ENCODE measurements around the gene LPAR3. TPM values are rescaled to one million over a fixed set of nuclear protein-coding genes. Genes with fewer than 3 reads are reported as not detected.

Gene LPAR3
- total RNA-seq, 1 donor from 2014 or later: 4.4 TPM

GRCh38 chr1:84825161-84825560, 67.8 kb downstream of the LPAR3 start:
- DNase-seq: no peak

- DNase-seq: no peak
Observed at GRCh38 chr1:84823991-84824390, 69.0 kb downstream of the LPAR3 start.

GRCh38 chr1:84823511-84823910, 69.5 kb downstream of the LPAR3 start:
- no peak for DNase-seq

- DNase-seq: no peak
Observed at GRCh38 chr1:84810343-84810742, 82.7 kb downstream of the LPAR3 start.

DNA sequence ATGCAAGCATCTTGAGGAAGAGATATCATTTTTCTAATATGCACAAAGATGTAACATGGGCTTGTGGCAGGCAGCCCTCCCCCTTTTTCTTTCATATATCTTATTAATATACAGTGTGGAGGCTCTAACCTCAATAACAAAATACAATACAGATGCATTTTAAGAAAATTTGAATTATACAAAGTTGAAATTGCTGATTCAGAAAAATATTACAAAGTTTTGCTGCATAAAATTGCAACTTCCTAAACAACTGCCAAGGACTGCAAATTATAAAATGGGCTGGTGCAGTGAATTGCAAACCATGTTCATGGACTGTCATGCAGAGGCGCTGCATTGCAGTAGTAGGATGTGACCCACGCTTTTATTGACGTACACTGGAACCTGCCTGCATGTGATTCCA, 84.0 kb downstream of the LPAR3 start:
- no peak for DNase-seq

GRCh38 chr1:84803604-84804003, 89.4 kb downstream of the LPAR3 start:
- no peak for DNase-seq

- no peak for DNase-seq
Observed at GRCh38 chr1:84802567-84803232, 90.3 kb downstream of the LPAR3 start.

- no peak for DNase-seq
Observed at GRCh38 chr1:84800090-84801073, 92.6 kb downstream of the LPAR3 start.

GRCh38 chr1:84797603-84798002, 95.4 kb downstream of the LPAR3 start:
- DNase-seq: no peak

DNA sequence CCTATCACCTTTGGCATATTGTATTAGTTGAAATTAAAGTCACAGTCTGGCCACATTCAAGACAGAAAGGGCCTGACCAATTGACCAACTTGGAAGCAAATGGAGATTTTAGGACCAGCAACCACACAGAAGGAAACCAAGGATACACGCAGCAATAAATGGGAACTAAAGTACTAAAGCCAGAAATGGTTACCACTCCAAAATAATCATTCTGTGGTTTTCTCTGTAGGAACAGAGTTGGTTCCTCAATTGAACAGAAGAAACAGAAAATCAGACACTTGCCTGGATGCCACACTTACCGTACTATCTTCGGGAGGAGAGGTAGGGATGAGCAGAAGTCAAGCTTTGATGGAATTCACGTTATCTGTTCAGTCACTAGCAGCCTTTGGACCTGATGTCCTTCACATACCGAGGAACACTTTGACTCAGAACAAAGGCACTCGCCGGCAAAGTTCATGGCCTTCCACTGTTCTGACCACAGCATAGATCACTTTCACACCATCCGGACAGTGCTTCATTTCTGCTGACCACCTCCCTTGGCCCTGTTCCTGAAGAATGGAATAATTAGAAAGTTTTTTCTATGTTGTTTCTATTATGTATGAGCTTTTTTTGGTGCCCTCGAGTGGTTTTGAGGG, 96.9 kb downstream of the LPAR3 start:
- DNase-seq: no peak

DNA sequence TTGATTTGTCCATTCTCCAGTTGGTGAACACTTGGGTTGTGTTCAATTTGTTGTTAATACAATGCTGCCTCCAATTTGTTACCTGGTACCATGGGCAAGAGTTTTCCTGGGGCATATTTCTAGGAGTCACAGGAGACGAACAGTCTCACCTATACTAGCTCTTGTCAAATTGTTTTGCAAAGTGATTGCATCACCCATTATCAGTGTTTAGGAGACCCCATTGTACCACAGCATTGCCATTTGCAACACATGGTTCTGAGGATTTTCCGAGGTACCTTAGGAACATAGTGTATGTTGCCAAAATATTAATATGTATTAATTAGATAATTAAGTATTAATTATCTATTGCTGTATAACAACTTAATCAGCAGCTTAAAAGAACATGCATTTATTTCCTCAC, 97.8 kb downstream of the LPAR3 start:
- DNase-seq: no peak

DNA sequence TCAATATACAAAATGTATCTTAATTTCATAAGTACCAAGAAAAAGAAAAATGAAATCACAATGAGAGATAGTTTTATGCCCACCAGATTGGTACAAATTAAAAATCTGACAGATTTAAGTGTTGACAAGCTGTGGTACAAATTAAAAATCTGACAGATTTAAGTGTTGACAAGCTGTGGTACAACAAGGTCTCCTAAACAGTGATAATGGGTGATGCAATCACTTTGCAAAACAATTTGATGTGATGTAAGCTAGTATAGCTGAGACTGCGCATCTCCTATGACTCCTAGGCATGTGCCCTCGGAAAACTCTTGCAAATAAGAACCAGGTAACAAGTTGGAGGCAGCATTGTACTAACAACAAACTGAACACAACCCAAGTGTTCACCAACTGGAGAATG, 100.6 kb downstream of the LPAR3 start:
- no peak for DNase-seq

GRCh38 chr1:84789014-84789413, 104.0 kb downstream of the LPAR3 start:
- no peak for DNase-seq

DNA sequence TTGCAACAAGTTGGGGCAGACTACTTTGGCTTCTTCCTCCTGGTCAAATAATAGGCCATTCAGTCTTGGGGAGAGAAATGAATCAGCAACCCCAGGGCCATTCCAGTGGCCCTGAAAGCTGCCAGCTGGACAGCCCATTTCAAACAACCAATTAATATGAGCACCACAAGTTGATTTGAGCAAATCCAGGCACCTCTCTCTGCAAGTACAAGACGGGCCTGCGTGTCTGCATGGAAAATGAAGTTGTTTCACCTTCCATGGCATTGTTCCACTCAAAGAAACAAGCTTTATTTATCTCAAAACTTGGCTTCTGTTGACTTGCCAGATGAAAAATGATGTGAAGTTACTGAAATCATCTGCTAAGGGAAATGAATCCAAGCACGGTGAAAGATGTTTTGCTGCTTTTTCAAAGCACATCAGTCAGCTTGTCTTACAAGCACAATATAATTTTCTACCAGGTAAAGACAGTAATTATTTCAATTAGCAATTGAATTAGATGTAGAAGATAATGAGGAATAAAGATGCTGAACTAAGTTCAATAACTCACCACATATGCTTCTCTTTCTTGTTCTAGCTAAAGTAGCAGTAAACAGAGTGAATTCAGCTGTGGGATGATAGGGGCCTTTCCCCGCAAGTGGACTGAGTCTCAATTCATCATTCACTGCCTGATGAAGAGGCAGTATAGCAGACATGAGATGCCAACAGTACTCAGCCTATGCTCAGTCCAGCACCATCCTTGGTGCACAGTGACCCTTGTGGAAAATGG, 107.6 kb downstream of the LPAR3 start:
- no peak for DNase-seq

DNA sequence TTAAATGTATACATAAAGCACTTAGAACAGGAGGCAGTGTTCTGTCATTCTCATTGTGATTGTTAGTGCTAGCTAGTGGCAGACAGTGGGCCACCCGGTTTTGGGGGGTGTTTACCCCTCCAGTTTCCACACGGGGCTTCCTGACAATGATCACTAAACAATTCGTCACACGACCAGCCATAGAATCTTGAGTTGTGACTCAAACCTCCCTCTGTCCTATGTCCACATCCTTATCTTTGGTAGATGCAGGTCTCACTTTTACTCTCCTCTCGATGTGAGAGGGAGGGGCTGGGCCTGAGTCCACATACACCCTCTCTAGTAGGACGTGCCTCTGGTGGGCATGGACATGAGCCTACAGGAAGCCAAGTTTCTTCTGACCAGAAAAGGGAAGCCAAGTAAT, 110.1 kb downstream of the LPAR3 start:
- no peak for DNase-seq

DNA sequence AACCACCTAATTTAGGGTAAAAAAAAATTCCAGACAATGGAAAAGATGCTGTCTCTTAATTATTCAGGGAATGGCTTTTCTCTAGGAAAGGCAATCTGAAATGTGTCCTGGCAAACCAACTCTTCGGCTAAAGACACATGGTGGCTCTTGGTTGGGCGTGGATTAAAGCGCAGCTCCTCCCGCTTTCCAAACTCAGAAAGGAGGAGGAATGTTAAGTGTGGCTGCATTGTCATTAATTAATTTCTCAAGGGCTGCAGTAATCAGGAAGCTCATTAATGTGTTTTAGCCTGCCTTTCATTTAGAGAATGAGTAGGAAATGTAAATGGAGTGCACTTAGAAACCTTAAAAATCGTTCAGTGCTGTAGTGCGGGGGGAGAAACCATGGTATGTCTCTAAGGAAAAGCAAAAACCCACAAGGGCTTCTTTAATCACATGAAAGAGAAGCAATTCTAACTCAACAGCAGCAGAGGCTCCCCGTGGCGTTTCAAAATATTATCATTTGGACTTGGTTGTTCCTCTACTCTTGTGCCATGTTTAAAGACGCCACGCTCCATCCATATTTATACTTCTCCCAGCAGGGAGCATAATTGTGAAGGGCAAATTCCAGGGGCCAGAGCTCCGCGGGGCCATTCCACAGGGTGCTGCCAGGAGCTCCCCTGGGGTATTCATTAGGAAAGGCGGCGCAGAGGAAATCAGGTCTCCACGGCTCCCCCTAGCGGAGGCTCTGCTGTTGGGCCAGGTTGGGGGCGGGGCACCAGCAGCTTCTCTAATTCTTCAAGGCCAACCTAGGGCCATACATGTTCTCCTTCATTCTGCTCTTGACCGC, 110.8 kb downstream of the LPAR3 start:
- DNase-seq: no peak

GRCh38 chr1:84780000-84780716, 112.8 kb downstream of the LPAR3 start:
- no peak for DNase-seq

- DNase-seq: no peak
Observed at GRCh38 chr1:84776639-84777038, 116.4 kb downstream of the LPAR3 start.

DNA sequence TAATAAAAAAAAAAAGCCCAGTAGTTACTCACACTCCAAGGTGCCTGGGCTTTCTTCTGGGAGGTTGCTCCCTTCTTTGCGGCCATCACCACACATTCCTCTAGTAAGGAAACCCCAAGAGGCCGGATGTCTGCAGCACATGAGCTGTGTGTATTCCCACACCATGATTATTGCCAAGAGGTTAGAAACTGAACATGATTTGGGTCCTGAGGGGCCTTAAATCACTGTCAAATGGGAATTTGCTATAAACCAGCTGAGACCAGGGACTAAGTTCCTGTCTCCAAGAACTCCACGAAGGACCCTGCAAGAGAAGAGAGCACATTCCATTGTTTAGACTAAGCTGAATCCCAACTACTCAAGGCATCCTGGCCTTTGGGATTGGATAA, 117.5 kb downstream of the LPAR3 start:
- no peak for DNase-seq

DNA sequence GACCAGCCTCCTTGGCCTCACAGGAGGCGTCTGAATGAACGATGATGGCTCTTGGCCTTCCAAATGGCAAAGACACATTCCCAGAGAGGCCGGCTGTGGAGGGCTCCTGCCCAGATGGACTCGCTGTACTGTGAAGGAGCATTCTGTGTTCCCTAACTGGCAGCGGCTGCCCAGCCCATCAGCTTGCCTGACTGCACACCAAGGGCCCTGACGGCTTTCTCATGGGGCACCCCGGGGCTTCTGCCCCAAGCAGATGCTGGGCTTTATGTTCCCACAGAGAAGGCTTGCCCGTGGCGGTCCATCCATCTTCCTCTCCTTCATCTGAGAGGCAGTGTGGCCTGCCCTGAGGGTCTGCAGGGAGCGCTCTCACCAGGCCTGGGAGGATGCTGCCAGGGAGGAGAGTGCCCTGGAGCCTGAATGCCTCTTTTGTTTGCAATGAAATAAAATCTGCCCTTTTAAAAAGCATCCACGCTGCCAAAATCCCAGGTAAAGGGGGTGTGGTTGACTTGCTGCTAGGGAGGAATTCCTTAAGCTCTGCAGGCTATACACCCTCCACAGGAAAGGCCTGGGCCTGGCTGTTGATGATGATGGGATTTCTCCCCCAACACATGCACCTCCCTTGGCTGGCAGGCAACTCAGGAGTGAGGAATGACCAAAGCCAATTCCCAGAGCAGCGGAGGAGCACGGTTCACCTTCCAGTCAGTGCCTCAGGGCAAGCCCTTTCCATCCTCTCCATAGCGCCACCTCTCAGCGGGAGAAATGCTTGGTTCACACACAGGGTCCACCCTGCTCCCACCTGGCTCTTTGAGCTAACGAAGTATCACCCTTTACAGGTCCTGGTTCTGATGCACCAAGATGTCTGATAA, 118.1 kb downstream of the LPAR3 start:
- no peak for DNase-seq

All from skin of body (tissue), 2 donors.